SU-DHL-6 (cell line): ENCODE results near the gene MFSD1.
A peak's percentile ranks its signal among the peaks of the same experiment; 100 is the strongest.

Experiments used
- H2AFZ ChIP-seq: fragments of 200-600 bp; sonication (generic); 2 replicates; pipeline ENCODE4 v1.6.1; 2014; ENCODE audit warnings: low read depth, mild to moderate bottlenecking, moderate library complexity, mixed read lengths, antibody characterized with exemption, low read length; ENCODE audit not compliant: severe bottlenecking
- H3F3A ChIP-seq: fragments of 200-600 bp; shearing (Covaris generic); 2 replicates; pipeline ENCODE4 v1.6.0; 2016; ENCODE audit warnings: antibody characterized with exemption, mild to moderate bottlenecking; ENCODE audit not compliant: insufficient read depth
- H3K27ac ChIP-seq: fragments of 200-600 bp; sonication (generic); 2 replicates; pipeline ENCODE4 v1.5.1; 2016; ENCODE audit warnings: low read depth, mild to moderate bottlenecking, low read length, moderate library complexity, mixed read lengths
- H3K27me3 ChIP-seq: fragments of 200-600 bp; sonication (generic), shearing (Covaris generic); 2 replicates; pipeline ENCODE4 v1.6.0; 2014; ENCODE audit warnings: mild to moderate bottlenecking, low read length
- H3K36me3 ChIP-seq: fragments of 200-600 bp; sonication (generic); 2 replicates; pipeline ENCODE4 v1.6.1; 2014; ENCODE audit warnings: mild to moderate bottlenecking, low read length, mixed read lengths
- H3K4me2 ChIP-seq: fragments of 300-600, 200-600 bp; shearing (Covaris generic), sonication (generic); 2 replicates; pipeline ENCODE4 v1.6.0; 2014; ENCODE audit warnings: low read length, low read depth, mild to moderate bottlenecking; ENCODE audit not compliant: poor library complexity, severe bottlenecking
- H3K4me3 ChIP-seq: fragments of 200-600 bp; sonication (generic); 2 replicates; pipeline ENCODE4 v1.5.1; 2014; ENCODE audit warnings: antibody characterized with exemption, low read length, mild to moderate bottlenecking, mixed read lengths; ENCODE audit not compliant: insufficient read depth, poor library complexity, severe bottlenecking
- H3K79me2 ChIP-seq: fragments of 200-600 bp; sonication (generic); 2 replicates; pipeline ENCODE4 v1.6.1; 2014; ENCODE audit warnings: mild to moderate bottlenecking, low read length, moderate library complexity; ENCODE audit not compliant: insufficient read depth
- H3K9ac ChIP-seq: fragments of 200-600 bp; sonication (generic); 2 replicates; pipeline ENCODE4 v1.7.0; 2014; ENCODE audit warnings: mild to moderate bottlenecking, low read length
- H3K9me2 ChIP-seq: fragments of 200-600 bp; sonication (generic); replicated peaks from 2 replicates; pipeline ENCODE4 v1.6.1; 2014; ENCODE audit warnings: low read length; ENCODE audit not compliant: insufficient read depth
- H3K9me3 ChIP-seq: fragments of 200-600 bp; sonication (generic); 2 replicates; pipeline ENCODE4 v1.6.1; 2014; ENCODE audit warnings: low read length, mixed read lengths; ENCODE audit not compliant: insufficient read depth
- H4K20me1 ChIP-seq: fragments of 200-600 bp; sonication (generic); 2 replicates; pipeline ENCODE4 v1.6.1; 2014; ENCODE audit warnings: low read depth, mild to moderate bottlenecking, antibody characterized with exemption, low read length, moderate library complexity, mixed read lengths
- EZH2phosphoT487 ChIP-seq: fragments of 200-600 bp; sonication (generic), shearing (Covaris generic); conservative IDR thresholded peaks from 2 replicates; pipeline ENCODE4 v1.6.1; 2018; ENCODE audit warnings: mild to moderate bottlenecking, antibody characterized with exemption, low read length, moderate library complexity, mixed read lengths
- TF ChIP-seq, protein P1 (sequence below): fragments of 200-600 bp; sonication (generic); IDR thresholded peaks from one replicate; pipeline ENCODE4 v1.5.1; 2017; ENCODE audit warnings: antibody characterized with exemption, mild to moderate bottlenecking, low read length, moderate library complexity; ENCODE audit not compliant: insufficient read depth, poor library complexity, severe bottlenecking

MFSD1 gene, protein sequence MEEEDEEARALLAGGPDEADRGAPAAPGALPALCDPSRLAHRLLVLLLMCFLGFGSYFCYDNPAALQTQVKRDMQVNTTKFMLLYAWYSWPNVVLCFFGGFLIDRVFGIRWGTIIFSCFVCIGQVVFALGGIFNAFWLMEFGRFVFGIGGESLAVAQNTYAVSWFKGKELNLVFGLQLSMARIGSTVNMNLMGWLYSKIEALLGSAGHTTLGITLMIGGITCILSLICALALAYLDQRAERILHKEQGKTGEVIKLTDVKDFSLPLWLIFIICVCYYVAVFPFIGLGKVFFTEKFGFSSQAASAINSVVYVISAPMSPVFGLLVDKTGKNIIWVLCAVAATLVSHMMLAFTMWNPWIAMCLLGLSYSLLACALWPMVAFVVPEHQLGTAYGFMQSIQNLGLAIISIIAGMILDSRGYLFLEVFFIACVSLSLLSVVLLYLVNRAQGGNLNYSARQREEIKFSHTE

DNA sequence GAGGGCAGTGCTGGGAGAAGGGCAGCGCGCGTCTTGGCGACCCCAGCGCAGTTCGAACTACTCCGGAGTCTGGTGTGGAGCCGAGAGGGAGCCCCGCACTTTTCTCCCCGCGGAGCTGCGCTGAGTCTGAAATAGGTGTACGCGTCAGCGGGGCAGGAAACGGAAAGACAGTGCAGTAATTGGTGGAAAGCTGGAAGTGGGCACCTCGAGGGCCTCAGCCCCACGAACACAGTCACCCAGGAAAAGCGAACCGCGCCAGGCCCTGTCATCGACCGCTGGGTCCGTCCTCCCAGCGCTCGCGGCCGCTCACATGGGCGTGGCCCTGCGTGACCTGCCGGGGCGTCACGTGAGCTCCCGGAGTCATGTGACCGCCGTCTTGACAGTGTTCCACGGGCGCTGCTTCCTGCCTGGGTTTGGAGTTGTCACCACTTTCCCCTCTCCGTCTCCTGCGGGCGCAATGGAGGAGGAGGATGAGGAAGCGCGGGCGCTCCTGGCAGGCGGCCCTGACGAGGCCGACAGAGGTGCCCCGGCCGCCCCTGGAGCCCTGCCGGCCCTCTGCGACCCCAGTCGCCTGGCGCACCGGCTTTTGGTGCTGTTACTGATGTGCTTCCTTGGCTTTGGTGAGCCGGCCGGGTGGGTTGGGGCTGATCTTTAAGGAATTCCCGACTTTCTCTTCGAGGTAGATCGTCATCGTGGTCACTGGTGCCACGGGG, at the start of gene MFSD1:
TSS of gene MFSD1 (plus strand) at position 359 of the 713 bp plus-strand sequence. CDS start at position 458, 99 bp downstream.
- Histone ChIP-seq H2AFZ (peak within 1 kb of the TSS; percentile 89), H4K20me1 (no peaks in the 10 kb centered on the region), H3K79me2 (peaks cover 43% of the 10 kb centered on the region), H3K27ac (0 out of 2 replicates have a peak within 1 kb of the TSS, but pooled peaks have one; percentile 14), H3K4me2 (peak within 1 kb of the TSS; percentile 92), H3K9ac (peak within 1 kb of the TSS; percentile 63), H3K9me2 (no peaks in the 10 kb centered on the region), H3K36me3 (peaks cover 8% of the 10 kb centered on the region; the same call in 1 of the 2 replicates), H3K4me3 (peak within 1 kb of the TSS; percentile 94), H3F3A (peaks cover 8% of the 10 kb centered on the region; the same call in 1 of the 2 replicates), H3K27me3 (no peaks in the 10 kb centered on the region), H3K9me3 (no peaks in the 10 kb centered on the region)
- TF ChIP-seq, protein P1, sequence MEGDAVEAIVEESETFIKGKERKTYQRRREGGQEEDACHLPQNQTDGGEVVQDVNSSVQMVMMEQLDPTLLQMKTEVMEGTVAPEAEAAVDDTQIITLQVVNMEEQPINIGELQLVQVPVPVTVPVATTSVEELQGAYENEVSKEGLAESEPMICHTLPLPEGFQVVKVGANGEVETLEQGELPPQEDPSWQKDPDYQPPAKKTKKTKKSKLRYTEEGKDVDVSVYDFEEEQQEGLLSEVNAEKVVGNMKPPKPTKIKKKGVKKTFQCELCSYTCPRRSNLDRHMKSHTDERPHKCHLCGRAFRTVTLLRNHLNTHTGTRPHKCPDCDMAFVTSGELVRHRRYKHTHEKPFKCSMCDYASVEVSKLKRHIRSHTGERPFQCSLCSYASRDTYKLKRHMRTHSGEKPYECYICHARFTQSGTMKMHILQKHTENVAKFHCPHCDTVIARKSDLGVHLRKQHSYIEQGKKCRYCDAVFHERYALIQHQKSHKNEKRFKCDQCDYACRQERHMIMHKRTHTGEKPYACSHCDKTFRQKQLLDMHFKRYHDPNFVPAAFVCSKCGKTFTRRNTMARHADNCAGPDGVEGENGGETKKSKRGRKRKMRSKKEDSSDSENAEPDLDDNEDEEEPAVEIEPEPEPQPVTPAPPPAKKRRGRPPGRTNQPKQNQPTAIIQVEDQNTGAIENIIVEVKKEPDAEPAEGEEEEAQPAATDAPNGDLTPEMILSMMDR: no peak
- TF ChIP-seq EZH2phosphoT487: no peak

DNA sequence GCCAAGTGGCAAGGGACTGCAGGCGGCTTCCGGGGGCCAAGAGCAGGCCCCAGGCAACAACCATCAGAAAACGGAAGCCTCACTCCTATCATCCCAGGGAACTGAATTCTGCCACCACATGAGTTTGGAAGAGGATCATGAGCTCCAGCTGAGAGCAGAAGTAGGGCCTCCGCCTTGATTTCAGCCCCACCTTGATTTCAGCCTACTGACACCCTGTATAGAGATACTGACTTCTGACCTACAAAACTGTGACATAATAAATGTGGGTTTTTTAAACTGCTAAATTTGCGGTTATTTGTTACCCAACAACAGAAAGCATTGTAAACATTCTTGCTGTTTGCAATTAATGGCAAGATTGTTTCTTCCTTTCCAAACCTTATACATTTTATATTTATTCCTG, 48.0 kb upstream of the MFSD1 start:
- no peak overlapping the region for H3K9ac ChIP-seq
- H2AFZ ChIP-seq: no peak overlapping the region
- H3K27ac ChIP-seq: no peak overlapping the region
- no peaks in the 10 kb centered on the region for H3K79me2 ChIP-seq
- no peaks in the 10 kb centered on the region for H3K9me2 ChIP-seq
- no peaks in the 10 kb centered on the region for H4K20me1 ChIP-seq
- H3K4me2 ChIP-seq: no peak overlapping the region
- TF ChIP-seq, protein P1: no peak
- no peak for TF ChIP-seq EZH2phosphoT487
- H3K9me3 ChIP-seq: no peaks in the 10 kb centered on the region
- H3K27me3 ChIP-seq: no peaks in the 10 kb centered on the region
- no peak overlapping the region for H3K4me3 ChIP-seq
- H3F3A ChIP-seq: no peaks in the 10 kb centered on the region
- no peaks in the 10 kb centered on the region for H3K36me3 ChIP-seq

DNA sequence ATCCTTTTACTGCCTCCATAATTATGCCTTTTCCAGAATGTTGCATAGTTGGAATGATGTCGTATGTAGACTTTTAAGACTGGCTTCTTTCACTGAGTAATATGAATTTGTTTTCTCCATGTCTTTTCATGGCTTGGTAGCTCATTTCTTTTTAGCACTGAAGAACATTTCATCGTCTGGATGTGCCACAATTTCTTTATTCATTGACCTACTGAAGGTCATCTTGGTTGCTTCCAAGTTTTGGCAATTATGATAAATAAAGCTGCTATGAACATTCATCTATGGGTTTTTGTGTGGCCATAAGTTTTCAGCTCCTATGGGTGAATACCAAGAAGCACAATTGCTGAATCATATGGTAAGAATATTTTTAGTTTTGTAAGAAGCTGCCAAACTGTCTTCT, 46.4 kb upstream of the MFSD1 start:
- H3F3A ChIP-seq: no peaks in the 10 kb centered on the region
- H3K9me2 ChIP-seq: no peaks in the 10 kb centered on the region
- H4K20me1 ChIP-seq: no peaks in the 10 kb centered on the region
- H2AFZ ChIP-seq: no peak overlapping the region
- H3K9me3 ChIP-seq: no peaks in the 10 kb centered on the region
- no peak overlapping the region for H3K4me3 ChIP-seq
- H3K79me2 ChIP-seq: no peaks in the 10 kb centered on the region
- H3K4me2 ChIP-seq: no peak overlapping the region
- no peak overlapping the region for H3K9ac ChIP-seq
- H3K36me3 ChIP-seq: no peaks in the 10 kb centered on the region
- H3K27me3 ChIP-seq: no peaks in the 10 kb centered on the region
- H3K27ac ChIP-seq: no peak overlapping the region
- TF ChIP-seq, protein P1: no peak
- TF ChIP-seq EZH2phosphoT487: no peak
